ENCODE data around the gene MANEA.

MANEA gene

GRCh38 chr6:95636552-95637431 is 59.5 kb downstream of the MANEA start:
- Histone ChIP-seq H3K4me3 (ENCODE audit: low read depth, low read length) (no peak overlapping the region), H3K27me3 (peaks cover 4% of the 10 kb centered on the region; the same call in 1 of the 2 replicates), H3K4me1 (no peaks in the 10 kb centered on the region), H3K36me3 (no peaks in the 10 kb centered on the region), H3K9me3 (no peaks in the 10 kb centered on the region)
- no peak for TF ChIP-seq CTCF (IDR thresholded peaks at IDR 0.05; ENCODE audit: low read depth, low read length)
- peak; percentile 19 for DNase-seq

- peak; percentile 15; the same call in 1 of the 2 replicates for TF ChIP-seq CTCF (IDR thresholded peaks at IDR 0.05; ENCODE audit: low read depth, low read length)
- H3K36me3 ChIP-seq: no peaks in the 10 kb centered on the region
- DNase-seq: no peak
- no peaks in the 10 kb centered on the region for H3K27me3 ChIP-seq
- H3K4me3 ChIP-seq (ENCODE audit: low read depth, low read length): no peak overlapping the region
- H3K4me1 ChIP-seq: no peaks in the 10 kb centered on the region
- H3K9me3 ChIP-seq: no peaks in the 10 kb centered on the region
These were observed 71.3 kb downstream of the MANEA start for GRCh38 chr6:95648636-95649035.

- no peak for TF ChIP-seq CTCF (IDR thresholded peaks at IDR 0.05; ENCODE audit: low read depth, low read length)
- H3K4me1 ChIP-seq: no peaks in the 10 kb centered on the region
- H3K36me3 ChIP-seq: no peaks in the 10 kb centered on the region
- H3K9me3 ChIP-seq: no peaks in the 10 kb centered on the region
- H3K27me3 ChIP-seq: no peaks in the 10 kb centered on the region
- H3K4me3 ChIP-seq (ENCODE audit: low read depth, low read length): no peak overlapping the region
- no peak for DNase-seq
These were observed 72.1 kb downstream of the MANEA start for GRCh38 chr6:95649451-95649850.

GRCh38 chr6:95654176-95654575 is 76.8 kb downstream of the MANEA start:
- Histone ChIP-seq H3K4me1 (no peaks in the 10 kb centered on the region), H3K9me3 (no peaks in the 10 kb centered on the region), H3K36me3 (no peaks in the 10 kb centered on the region), H3K27me3 (no peaks in the 10 kb centered on the region), H3K4me3 (ENCODE audit: low read depth, low read length) (no peak overlapping the region)
- TF ChIP-seq CTCF (IDR thresholded peaks at IDR 0.05; ENCODE audit: low read depth, low read length): no peak
- no peak for DNase-seq

- Histone ChIP-seq H3K4me3 (ENCODE audit: low read depth, low read length) (no peak overlapping the region), H3K9me3 (no peaks in the 10 kb centered on the region), H3K27me3 (no peaks in the 10 kb centered on the region), H3K36me3 (no peaks in the 10 kb centered on the region), H3K4me1 (no peaks in the 10 kb centered on the region)
- TF ChIP-seq CTCF (IDR thresholded peaks at IDR 0.05; ENCODE audit: low read depth, low read length): no peak
- no peak for DNase-seq
These were observed 81.6 kb downstream of the MANEA start for GRCh38 chr6:95658886-95659285.

Data from BE2C (cell line).